IPS-18c (cell line): ENCODE data around the gene RBM46.
"Not testable (repeated sequence)": the region's sequence is repeated elsewhere in the genome, so short reads cannot be mapped to it uniquely, and the experiment has no call there.

Experiments
- H3K4me3 ChIP-seq: 2 replicates; pipeline ENCODE4 v1.7.0; 2013; ENCODE audit warnings: low read depth, mild to moderate bottlenecking, low read length, moderate library complexity; ENCODE audit not compliant: insufficient read depth
- H3K9me3 ChIP-seq: one replicate; pipeline ENCODE4 v1.6.1; 2013; ENCODE audit warnings: mild to moderate bottlenecking, low read length, moderate library complexity; ENCODE audit not compliant: control insufficient read depth, insufficient read depth

RBM46 gene

GRCh38 chr4:154807042-154807630, 26.1 kb downstream of the RBM46 start:
- Histone ChIP-seq H3K9me3 (no peaks in the 10 kb centered on the region), H3K4me3 (no peak overlapping the region)

- Histone ChIP-seq H3K9me3 (no peaks in the 10 kb centered on the region), H3K4me3 (no peak overlapping the region)
Measured at GRCh38 chr4:154818230-154818629, 37.2 kb downstream of the RBM46 start.

- H3K9me3 ChIP-seq: no peaks in the 10 kb centered on the region
- H3K4me3 ChIP-seq: no peak overlapping the region
Measured at GRCh38 chr4:154822775-154823174, 41.7 kb downstream of the RBM46 start.

GRCh38 chr4:154836030-154836429, 55.0 kb downstream of the RBM46 start:
- H3K4me3 ChIP-seq: no peak overlapping the region

GRCh38 chr4:154836513-154836912, 55.4 kb downstream of the RBM46 start:
- Histone ChIP-seq H3K9me3 (no peaks in the 10 kb centered on the region), H3K4me3 (no peak overlapping the region)

More at GRCh38 chr4:154836030-154836429, 55.0 kb downstream of the RBM46 start:
- H3K9me3 ChIP-seq: no peaks in the 10 kb centered on the region

- Histone ChIP-seq H3K9me3 (no peaks in the 10 kb centered on the region), H3K4me3 (no peak overlapping the region)
Measured at GRCh38 chr4:154838155-154838554, 57.1 kb downstream of the RBM46 start.

GRCh38 chr4:154838694-154839093, 57.6 kb downstream of the RBM46 start:
- H3K9me3 ChIP-seq: no peaks in the 10 kb centered on the region
- H3K4me3 ChIP-seq: no peak overlapping the region

- no peaks in the 10 kb centered on the region for H3K9me3 ChIP-seq
Measured at GRCh38 chr4:154854362-154854761, 73.3 kb downstream of the RBM46 start.

GRCh38 chr4:154858166-154858565, 77.1 kb downstream of the RBM46 start:
- peaks cover 7% of the 10 kb centered on the region for H3K9me3 ChIP-seq
- no peak overlapping the region for H3K4me3 ChIP-seq

More at GRCh38 chr4:154854362-154854761, 73.3 kb downstream of the RBM46 start:
- no peak overlapping the region for H3K4me3 ChIP-seq

- H3K9me3 ChIP-seq: peaks cover 3% of the 10 kb centered on the region
Measured at GRCh38 chr4:154868414-154869194, 87.5 kb downstream of the RBM46 start.

GRCh38 chr4:154869301-154869700, 88.2 kb downstream of the RBM46 start:
- no peak overlapping the region for H3K4me3 ChIP-seq
- H3K9me3 ChIP-seq: peaks cover 2% of the 10 kb centered on the region

More at GRCh38 chr4:154868414-154869194, 87.5 kb downstream of the RBM46 start:
- H3K4me3 ChIP-seq: no peak overlapping the region

- peaks cover 5% of the 10 kb centered on the region for H3K9me3 ChIP-seq
- no peak overlapping the region for H3K4me3 ChIP-seq
Measured at GRCh38 chr4:154872198-154872597, 91.1 kb downstream of the RBM46 start.

- not testable (repeated sequence) for H3K9me3 ChIP-seq, H3K4me3 ChIP-seq
Measured at GRCh38 chr4:154874049-154874448, 93.0 kb downstream of the RBM46 start.

GRCh38 chr4:154877110-154877760, 96.2 kb downstream of the RBM46 start:
- H3K9me3 ChIP-seq: peaks cover 5% of the 10 kb centered on the region
- no peak overlapping the region for H3K4me3 ChIP-seq
